GM21825 (cell line): Measurements from ENCODE around the gene PROSER3.

Experiments used
- ATAC-seq: cut with Tn5 transposase; IDR thresholded peaks from one replicate; pipeline ENCODE4 v1.9.1; 2021; ENCODE audit warnings: mild to moderate bottlenecking, moderate library complexity; ENCODE audit not compliant: unreplicated experiment

PROSER3 gene

DNA sequence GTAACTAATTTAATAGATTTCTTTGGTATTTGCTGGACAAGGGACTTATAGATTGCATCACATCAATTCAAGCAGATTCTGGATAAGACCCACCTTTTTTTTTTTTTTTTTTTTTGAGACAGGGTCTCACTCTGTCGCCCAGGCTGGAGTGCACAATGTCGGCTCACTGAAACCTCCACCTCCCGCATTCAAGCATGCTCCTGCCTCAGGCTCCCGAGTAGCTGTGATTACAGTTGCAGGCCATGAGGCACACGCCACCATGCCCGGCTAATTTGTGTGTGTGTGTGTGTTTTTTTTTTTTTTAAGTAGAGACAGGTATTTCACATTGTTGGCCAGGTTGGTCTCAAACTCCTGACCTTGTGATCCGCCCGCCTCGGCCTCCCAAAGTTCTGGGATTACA is 58.9 kb downstream of the PROSER3 start:
- ATAC-seq, result no peak

GRCh38 chr19:35818445-35818844 is 60.5 kb downstream of the PROSER3 start:
- no peak for ATAC-seq
